Measurements from ENCODE around the gene MAPK4.

GRCh38 chr18:50578030-50578429 lies 18.1 kb downstream of the MAPK4 start:
- TF ChIP-seq USF2 (CRISPR knock-in tag; IDR thresholded peaks at IDR 0.05) (no peak), ZNF532 (CRISPR knock-in tag; IDR thresholded peaks at IDR 0.05; ENCODE audit: borderline replicate concordance) (no peak), ZNF423 (CRISPR knock-in tag; IDR thresholded peaks at IDR 0.05) (no peak), GABPB1 (CRISPR knock-in tag; IDR thresholded peaks at IDR 0.05) (no peak), ETV6 (CRISPR knock-in tag; IDR thresholded peaks at IDR 0.05) (no peak), ZNF138 (CRISPR knock-in tag; conservative IDR thresholded peaks at IDR 0.05) (no peak)
- TF ChIP-seq, protein P1, sequence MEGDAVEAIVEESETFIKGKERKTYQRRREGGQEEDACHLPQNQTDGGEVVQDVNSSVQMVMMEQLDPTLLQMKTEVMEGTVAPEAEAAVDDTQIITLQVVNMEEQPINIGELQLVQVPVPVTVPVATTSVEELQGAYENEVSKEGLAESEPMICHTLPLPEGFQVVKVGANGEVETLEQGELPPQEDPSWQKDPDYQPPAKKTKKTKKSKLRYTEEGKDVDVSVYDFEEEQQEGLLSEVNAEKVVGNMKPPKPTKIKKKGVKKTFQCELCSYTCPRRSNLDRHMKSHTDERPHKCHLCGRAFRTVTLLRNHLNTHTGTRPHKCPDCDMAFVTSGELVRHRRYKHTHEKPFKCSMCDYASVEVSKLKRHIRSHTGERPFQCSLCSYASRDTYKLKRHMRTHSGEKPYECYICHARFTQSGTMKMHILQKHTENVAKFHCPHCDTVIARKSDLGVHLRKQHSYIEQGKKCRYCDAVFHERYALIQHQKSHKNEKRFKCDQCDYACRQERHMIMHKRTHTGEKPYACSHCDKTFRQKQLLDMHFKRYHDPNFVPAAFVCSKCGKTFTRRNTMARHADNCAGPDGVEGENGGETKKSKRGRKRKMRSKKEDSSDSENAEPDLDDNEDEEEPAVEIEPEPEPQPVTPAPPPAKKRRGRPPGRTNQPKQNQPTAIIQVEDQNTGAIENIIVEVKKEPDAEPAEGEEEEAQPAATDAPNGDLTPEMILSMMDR (IDR thresholded peaks at IDR 0.05) = no peak
- TF ChIP-seq, protein P2, sequence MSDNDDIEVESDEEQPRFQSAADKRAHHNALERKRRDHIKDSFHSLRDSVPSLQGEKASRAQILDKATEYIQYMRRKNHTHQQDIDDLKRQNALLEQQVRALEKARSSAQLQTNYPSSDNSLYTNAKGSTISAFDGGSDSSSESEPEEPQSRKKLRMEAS (CRISPR knock-in tag; IDR thresholded peaks at IDR 0.05) = no peak
